ENCODE data around the gene RUFY1. TPM values are rescaled to one million over a fixed set of nuclear protein-coding genes. Genes with fewer than 3 reads are reported as not detected.
A peak's percentile ranks its signal among the peaks of the same experiment; 100 is the strongest.
"Not testable (repeated sequence)": the region's sequence is repeated elsewhere in the genome, so short reads cannot be mapped to it uniquely, and the experiment has no call there.

The RUFY1 gene, protein sequence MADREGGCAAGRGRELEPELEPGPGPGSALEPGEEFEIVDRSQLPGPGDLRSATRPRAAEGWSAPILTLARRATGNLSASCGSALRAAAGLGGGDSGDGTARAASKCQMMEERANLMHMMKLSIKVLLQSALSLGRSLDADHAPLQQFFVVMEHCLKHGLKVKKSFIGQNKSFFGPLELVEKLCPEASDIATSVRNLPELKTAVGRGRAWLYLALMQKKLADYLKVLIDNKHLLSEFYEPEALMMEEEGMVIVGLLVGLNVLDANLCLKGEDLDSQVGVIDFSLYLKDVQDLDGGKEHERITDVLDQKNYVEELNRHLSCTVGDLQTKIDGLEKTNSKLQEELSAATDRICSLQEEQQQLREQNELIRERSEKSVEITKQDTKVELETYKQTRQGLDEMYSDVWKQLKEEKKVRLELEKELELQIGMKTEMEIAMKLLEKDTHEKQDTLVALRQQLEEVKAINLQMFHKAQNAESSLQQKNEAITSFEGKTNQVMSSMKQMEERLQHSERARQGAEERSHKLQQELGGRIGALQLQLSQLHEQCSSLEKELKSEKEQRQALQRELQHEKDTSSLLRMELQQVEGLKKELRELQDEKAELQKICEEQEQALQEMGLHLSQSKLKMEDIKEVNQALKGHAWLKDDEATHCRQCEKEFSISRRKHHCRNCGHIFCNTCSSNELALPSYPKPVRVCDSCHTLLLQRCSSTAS
- total RNA-seq (10 to 100 TPM; 19.5 to 21.8 TPM), total RNA-seq (27.0 to 91.4 (median 55.3) reads per million in 172 experiments)
- polyA plus RNA-seq (2013, experiment 1 of 2) = 30.4 TPM
- 38.8 TPM for polyA plus RNA-seq (2013, experiment 2 of 2)

DNA sequence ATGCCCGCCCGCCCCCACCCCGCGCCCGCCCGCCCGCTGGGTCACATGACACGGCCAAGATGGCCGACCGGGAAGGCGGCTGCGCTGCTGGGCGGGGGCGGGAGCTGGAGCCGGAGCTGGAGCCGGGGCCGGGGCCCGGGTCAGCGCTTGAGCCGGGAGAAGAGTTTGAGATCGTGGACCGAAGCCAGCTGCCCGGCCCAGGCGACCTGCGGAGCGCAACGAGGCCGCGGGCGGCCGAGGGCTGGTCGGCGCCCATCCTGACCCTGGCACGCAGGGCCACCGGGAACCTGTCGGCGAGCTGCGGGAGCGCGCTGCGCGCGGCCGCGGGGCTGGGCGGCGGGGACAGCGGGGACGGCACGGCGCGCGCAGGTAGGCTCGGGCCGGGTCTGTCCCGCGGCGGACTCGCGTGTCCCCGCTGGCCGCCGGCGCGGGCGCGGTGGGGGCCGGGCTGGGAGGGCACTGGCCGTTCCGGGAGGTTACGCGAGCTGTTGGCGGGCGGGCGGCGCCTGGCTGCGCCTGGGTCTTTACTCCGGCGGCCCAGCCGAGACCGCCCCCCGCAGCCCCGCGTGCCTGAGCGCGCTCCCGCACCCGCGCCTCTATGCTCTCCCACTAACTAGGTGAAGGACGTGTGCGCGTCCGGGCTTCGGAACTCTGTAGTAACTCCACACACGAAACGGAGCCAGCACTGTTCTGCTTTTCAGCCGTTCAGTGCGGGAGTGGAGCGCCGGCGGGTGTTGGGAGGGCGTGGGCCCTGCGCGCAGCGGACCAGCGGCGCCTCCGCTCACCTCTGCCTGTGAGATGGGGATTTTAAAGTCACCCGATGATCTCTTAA is at the start of gene RUFY1:
TSS of gene RUFY1 (plus strand) at position 44 of the 832 bp plus-strand sequence. CDS start at position 60, 16 bp downstream.
- peak within 1 kb of the TSS; percentile 97 for H3K27ac Mint-ChIP-seq
- no peaks in the 10 kb centered on the region for H3K27me3 Mint-ChIP-seq
- Histone ChIP-seq H3K27ac (ENCODE audit: low read depth in 1 of 2, low read length in 2 of 2) (peak within 1 kb of the TSS; percentile 74 to 77), H3K9me3 (ENCODE audit: control insufficient read depth in 1 of 2, insufficient read depth in 1 of 2, low read length in 2 of 2) (no peaks in the 10 kb centered on the region), H3K4me1 (ENCODE audit: insufficient read depth, low read length) (peaks cover 37% of the 10 kb centered on the region), H3K36me3 (ENCODE audit: insufficient read depth, low read length) (no peaks in the 10 kb centered on the region), H3K27me3 (ENCODE audit: control insufficient read depth in 1 of 2, insufficient read depth in 2 of 2, low read length in 2 of 2) (no peaks in the 10 kb centered on the region), H3K4me3 (ENCODE audit: low read length) (peak within 1 kb of the TSS; percentile 91)
- H3K9me3 Mint-ChIP-seq = no peaks in the 10 kb centered on the region
- no peak for TF ChIP-seq CTCF (IDR thresholded peaks at IDR 0.05)
- DNase-seq (peak; percentile 63 to 91 (median 79)), ATAC-seq (ENCODE audit: poor library complexity) (peak; percentile 76)
- H3K4me1 Mint-ChIP-seq (ENCODE audit: low read depth) = peaks cover 37% of the 10 kb centered on the region
- H3K4me3 Mint-ChIP-seq = peak within 1 kb of the TSS; percentile 99
- ChIA-PET CTCF (no interaction called here), POLR2A (interaction anchor here (0.6 to 4.6 kb wide), 20 partner anchors 8 to 1397 kb away, joined by 3 to 103 read pairs (median 6); partner anchors contain the start of genes CLK4, HNRNPAB, HNRNPH1 and MAML1)
- intact Hi-C loops (cut with DNase I, micrococcal nuclease) = loop anchor here (1.0 to 10.0 kb wide), 7 partner anchors 9 to 926 kb away; partner anchors contain the start of genes CLK4 (in 1 of the 2), HNRNPH1 (in 1 of the 2) and MRNIP (in 1 of the 2)
- peaks cover 19% of the 10 kb centered on the region for H3K36me3 Mint-ChIP-seq (ENCODE audit: low read depth)

- H3K27me3 ChIP-seq (ENCODE audit: control insufficient read depth in 1 of 2, insufficient read depth in 2 of 2, low read length in 2 of 2); CTCF ChIA-PET; H3K36me3 Mint-ChIP-seq (ENCODE audit: low read depth); DNase-seq; H3K9me3 Mint-ChIP-seq; intact Hi-C loops (cut with DNase I, micrococcal nuclease); H3K4me1 ChIP-seq (ENCODE audit: insufficient read depth, low read length); H3K36me3 ChIP-seq (ENCODE audit: insufficient read depth, low read length); H3K27ac ChIP-seq (ENCODE audit: low read depth in 1 of 2, low read length in 2 of 2); H3K4me3 ChIP-seq (ENCODE audit: low read length); H3K27me3 Mint-ChIP-seq; H3K4me3 Mint-ChIP-seq; POLR2A ChIA-PET; H3K4me1 Mint-ChIP-seq (ENCODE audit: low read depth); H3K27ac Mint-ChIP-seq; H3K9me3 ChIP-seq (ENCODE audit: control insufficient read depth in 1 of 2, insufficient read depth in 1 of 2, low read length in 2 of 2); ATAC-seq (ENCODE audit: poor library complexity): not testable (repeated sequence)
Measured at GRCh38 chr5:179501997-179502396, 48.4 kb upstream of the RUFY1 start.

DNA sequence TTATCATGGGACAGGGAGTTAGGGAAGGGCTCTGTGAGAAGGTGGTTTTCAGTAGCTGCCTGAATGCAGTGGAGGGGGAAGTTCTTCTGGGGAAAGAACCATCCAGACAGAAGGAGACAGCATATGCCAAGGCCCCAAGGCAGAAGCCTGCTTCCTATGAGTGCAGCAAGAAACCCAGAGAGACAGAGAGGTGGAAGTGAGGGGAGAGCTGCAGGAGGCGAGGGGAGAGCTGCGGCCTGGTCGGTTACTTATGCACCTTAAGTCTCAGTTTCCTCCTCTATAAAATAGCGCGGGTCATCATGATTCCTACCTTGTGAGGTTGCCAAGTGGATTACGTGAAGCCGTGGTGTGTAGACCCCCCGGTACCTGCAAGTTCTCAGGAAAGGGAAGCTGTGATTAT is 47.9 kb upstream of the RUFY1 start:
- ATAC-seq (ENCODE audit: poor library complexity); H3K4me3 ChIP-seq (ENCODE audit: low read length); H3K4me1 Mint-ChIP-seq (ENCODE audit: low read depth); H3K4me3 Mint-ChIP-seq; DNase-seq; H3K27me3 Mint-ChIP-seq; H3K9me3 ChIP-seq (ENCODE audit: control insufficient read depth in 1 of 2, insufficient read depth in 1 of 2, low read length in 2 of 2); H3K36me3 ChIP-seq (ENCODE audit: insufficient read depth, low read length); H3K9me3 Mint-ChIP-seq; CTCF ChIA-PET; H3K27ac ChIP-seq (ENCODE audit: low read depth in 1 of 2, low read length in 2 of 2); intact Hi-C loops (cut with DNase I, micrococcal nuclease); H3K27ac Mint-ChIP-seq; POLR2A ChIA-PET; H3K36me3 Mint-ChIP-seq (ENCODE audit: low read depth); H3K27me3 ChIP-seq (ENCODE audit: control insufficient read depth in 1 of 2, insufficient read depth in 2 of 2, low read length in 2 of 2); H3K4me1 ChIP-seq (ENCODE audit: insufficient read depth, low read length): not testable (repeated sequence)

Data from CD4-positive, alpha-beta T cell (primary cell).